GM21423 (cell line): ENCODE measurements around the gene ZNF575.
A peak's percentile ranks its signal among the peaks of the same experiment; 100 is the strongest.

Experiments used
- ATAC-seq: cut with Tn5 transposase; IDR thresholded peaks from one replicate; pipeline ENCODE4 v1.9.1; 2021; ENCODE audit warnings: mild to moderate bottlenecking, moderate library complexity; ENCODE audit not compliant: unreplicated experiment

ZNF575 gene

GRCh38 chr19:43570174-43570791 lies 37.3 kb downstream of the ZNF575 start:
- ATAC-seq, result no peak

DNA sequence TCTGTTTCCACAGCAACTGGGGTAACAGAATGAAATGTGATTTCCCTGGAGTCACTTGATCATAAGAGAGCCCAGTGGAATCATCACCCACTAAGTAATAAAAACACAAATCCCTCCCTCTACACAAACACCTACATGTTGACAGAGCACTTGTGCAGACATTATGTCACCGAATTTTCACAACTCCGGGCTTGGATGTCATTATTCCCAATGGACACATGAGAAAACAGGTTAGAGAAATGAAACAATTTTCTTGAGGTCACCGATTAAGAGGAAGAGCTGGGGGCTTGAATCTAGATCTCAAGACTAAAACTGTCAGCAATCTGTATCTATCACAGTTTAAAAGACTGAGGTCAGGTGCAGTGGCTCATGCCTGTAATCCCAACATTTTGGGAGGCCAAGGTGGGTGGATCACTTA lies 39.2 kb downstream of the ZNF575 start:
- ATAC-seq, result no peak

DNA sequence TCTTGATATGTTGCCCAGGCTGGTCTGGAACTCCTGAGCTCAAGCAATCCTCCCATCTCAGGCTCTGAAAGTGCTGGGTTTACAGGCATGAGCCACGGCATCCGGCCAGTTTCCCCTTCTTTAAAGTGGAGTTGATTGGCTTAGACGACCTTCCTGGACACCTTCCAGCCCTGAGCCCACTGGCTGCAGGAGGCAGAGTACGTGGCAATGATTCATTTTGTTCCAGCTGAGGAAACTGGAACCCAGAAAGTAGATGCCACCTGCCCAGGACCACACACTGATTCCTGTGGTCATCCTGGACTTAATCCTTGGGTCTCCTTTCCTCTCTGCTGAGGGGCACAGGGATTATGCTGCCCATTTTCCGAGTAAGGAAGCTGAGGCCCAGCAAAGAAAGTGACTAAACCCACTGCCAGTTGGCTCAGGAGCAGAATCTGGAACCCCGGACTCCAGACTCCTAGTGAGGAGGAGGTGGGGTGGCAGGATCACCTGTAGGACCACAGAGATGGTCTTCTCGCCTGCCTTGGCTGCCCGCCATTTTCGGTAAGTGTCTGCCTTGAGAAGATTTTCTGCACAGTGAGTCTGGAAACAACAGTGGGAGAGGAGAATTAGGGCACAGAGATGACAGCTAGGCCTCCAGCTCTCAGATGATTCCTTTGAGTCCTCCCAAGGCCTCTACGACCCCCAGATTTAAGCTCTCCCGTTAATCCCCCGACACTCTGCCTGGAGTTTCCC lies 41.6 kb downstream of the ZNF575 start:
- no peak for ATAC-seq

DNA sequence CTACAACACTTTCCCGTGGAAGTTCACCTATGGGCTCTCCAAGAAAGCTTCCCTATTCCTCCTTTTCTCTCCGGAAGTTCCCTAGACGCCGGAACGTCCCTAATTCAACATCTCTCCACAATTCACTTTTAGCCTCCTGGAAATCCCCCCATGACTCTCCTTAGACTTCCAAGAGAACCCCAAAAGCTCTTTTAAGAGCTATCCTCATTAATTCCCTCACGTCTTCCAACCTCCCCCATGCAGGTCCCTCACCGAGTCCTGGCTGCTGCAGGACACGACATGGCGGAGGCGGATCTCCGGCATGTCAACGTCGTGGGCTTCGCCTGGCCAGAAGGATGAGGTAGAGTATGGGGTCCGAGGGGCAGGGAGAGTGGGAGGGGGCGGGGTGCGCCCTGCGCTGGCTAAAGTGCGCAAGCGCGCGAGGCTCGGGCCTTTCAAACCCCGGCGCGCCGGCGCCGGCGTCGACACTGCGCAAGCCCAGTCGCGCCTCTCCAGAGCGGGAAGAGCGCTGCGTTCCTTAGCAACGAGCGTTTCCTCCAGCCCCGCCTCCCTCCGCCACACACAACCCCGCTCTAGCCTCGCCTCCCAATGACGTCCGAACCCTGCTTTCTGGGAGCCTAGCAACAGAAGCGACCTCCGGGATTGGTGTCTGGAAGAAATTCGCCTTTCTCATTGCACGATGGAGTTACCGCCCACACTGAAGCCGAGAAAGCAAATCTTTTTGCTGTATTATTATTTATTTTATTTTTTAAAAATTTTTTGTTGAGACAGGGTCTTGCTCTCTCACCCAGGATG lies 42.4 kb downstream of the ZNF575 start, which contains the start of the genes PINLYP and XRCC1:
TSS of gene PINLYP (plus strand) at position 646 of the 795 bp plus-strand sequence. CDS start 1,391 bp downstream, outside the sequence.
TSS of gene XRCC1 (minus strand) at position 372 of the 795 bp plus-strand sequence. CDS start at position 303, 69 bp downstream.
- peak; percentile 95 for ATAC-seq

DNA sequence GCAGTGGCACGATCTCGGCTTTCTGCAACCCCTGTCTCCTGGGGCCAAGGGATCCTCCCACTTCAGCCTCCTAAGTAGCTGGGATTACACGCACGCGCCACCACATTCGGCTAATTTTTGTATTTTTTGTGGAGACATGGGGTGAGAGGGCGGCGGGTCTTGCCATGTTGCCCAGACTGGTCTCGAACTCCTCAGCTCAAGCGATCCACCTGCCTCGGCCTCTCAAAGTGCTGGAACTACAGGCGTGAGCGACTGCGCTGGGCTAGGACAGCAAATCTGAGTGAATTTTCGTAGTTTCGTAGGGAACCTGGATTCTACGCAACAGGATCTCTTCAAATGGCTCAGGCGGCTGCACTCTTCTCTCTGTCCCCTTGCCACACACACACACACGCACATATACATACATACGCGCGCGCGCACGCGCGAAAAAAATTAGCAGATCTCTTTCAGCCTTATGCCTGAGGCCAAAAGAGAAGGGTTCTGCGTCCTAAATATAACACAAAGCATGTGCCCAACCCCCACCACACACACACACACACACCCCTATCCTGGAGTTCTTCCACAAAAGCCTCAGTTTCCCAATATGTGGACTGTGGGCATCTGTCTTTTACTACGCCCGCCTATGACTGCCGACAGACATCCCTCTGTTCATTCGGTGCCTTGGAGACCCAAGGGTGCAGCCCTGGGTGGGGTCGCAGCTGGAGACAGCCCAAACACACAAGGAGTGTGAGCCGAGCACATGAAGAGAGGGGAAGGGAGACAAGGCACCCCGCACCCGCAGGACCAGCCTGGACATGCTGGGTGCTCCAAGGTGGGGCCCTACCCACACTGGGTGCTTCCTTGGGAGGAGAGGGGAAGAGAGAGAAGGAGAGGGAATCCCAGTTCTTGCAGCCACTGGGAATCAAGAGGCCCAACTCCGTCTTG lies 43.2 kb downstream of the ZNF575 start:
- no peak for ATAC-seq

DNA sequence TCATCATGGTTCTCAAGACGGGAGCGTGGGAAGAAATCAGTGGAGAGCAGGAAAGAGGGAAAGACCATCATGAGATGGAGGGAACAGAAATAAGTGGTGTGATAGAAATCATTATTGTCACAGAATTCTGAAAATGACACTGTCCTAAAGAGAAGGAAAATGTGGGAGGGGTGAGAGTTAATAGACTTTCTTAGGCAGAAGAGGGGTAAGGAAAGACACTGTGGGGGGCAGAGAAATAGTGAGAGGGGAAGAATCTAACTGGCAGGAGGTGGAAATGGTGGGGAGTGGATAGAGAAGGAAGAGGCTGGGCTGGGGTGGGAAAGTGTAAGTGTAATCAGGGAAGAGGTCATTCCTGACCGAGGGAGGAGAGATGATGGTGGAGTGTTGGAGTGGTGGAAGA lies 45.8 kb downstream of the ZNF575 start:
- no peak for ATAC-seq

GRCh38 chr19:43581467-43581866 lies 48.5 kb downstream of the ZNF575 start:
- no peak for ATAC-seq

GRCh38 chr19:43582495-43582894 lies 49.5 kb downstream of the ZNF575 start:
- ATAC-seq, result no peak

DNA sequence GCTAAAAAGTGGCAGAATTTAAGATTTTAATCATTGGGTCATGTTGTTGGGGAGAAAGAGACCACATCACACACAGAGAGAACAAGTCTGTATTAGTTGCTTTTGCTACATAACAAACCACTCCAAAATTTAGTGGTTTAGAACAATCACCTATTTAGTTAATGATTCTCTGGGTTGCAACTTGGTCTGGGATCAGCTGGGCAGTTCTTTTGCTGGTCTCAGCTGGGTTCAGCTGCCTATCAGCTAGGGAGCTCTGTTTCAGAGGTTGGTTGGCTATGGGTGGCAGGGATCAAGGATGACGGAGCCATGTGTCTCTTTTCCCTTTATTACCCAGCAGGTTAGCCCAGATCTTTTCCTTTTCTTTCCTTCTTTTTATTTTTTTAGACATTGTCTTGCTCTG lies 51.5 kb downstream of the ZNF575 start:
- no peak for ATAC-seq
